ENCODE measurements around the gene PARP6. TPM values are rescaled to one million over a fixed set of nuclear protein-coding genes. Genes with fewer than 3 reads are reported as not detected.

The PARP6 gene, protein sequence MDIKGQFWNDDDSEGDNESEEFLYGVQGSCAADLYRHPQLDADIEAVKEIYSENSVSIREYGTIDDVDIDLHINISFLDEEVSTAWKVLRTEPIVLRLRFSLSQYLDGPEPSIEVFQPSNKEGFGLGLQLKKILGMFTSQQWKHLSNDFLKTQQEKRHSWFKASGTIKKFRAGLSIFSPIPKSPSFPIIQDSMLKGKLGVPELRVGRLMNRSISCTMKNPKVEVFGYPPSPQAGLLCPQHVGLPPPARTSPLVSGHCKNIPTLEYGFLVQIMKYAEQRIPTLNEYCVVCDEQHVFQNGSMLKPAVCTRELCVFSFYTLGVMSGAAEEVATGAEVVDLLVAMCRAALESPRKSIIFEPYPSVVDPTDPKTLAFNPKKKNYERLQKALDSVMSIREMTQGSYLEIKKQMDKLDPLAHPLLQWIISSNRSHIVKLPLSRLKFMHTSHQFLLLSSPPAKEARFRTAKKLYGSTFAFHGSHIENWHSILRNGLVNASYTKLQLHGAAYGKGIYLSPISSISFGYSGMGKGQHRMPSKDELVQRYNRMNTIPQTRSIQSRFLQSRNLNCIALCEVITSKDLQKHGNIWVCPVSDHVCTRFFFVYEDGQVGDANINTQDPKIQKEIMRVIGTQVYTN
- 100 to 1,000 TPM in 2 of 4 donors, 10 to 100 TPM in 2; 87.4 to 128 (median 97.6) TPM for polyA plus RNA-seq (ENCODE audit: insufficient read length in 4 of 4)

DNA sequence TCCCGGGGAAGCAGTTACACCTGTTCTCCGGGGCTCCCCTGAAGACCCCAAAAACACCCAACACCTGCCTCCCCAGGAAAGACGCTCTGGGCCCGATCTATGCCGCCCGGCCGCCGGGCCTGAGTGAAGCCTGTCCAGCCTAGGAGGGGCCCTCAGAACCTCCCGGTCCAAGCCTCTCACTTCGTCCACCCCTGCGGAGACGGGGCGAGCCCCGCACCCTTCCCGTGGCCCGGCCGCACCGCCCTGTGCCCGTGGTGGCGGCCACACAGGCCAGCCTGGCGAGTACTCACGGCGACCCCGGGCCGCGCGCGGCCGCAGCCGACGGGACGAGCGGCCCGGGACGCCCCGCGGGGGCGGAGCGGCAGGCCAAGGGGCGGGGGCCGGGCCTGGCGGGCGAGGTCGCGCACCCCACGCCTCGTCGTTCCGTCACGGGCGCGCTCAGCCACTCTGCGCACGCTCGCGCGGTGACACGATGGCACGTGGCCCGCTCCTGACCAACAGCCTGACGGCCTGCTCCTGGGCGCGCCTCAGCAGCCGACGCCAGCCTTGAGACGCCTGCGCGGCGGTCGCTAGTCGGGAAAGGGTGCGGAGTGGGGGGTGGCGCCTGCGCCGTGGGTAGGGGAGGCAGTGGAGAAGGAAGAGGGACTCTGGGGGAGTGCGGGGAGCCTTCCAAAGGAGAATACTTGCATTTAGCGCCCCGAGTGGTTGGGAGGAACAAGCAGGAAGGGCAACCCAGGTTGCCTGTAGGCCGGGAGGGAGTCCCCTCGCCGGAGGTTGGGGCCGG, at the start of gene PARP6:
TSS of gene PARP6 (minus strand) at position 342 of the 784 bp plus-strand sequence. CDS start 5,077 bp downstream, outside the sequence.
- DNase-seq (ENCODE audit: low read depth in 4 of 4, low spot score in 3 of 4), result peak; percentile 92 to 95 (median 94)

DNA sequence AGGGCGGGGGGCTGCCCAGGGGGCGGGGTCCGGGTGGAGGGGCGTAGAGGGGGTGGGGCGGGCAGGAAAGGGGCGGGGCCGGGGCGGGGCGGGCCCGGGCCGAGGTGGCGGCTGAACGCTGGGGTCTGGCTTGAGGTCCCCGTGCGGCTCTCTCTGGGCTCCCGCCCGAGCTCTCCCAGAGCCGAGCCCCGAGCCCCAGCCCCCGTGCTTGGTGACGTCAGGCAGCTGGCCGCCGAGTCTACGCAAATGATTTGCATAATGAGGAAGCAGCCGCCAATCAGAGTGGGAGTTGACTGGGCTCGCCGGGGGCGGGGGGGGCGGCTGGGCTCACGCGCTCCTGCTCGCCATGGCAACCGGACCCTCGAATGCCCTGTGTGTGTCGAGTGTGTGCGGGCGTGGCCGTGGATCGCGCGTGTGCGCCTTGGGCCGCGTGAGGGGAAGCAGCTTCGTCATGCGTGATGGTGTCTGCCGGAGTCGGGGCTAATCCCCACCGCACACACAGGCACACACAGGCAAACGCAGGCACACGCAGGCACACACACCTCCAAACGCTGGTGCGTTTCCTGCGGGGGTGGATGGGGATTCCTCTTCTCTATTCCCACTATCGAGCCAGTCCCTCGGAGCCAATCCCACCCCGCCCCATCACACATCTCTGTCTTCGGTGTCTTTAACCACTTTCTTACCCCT, 47.8 kb upstream of the PARP6 start, which contains the start of gene CELF6:
TSS of gene CELF6 (minus strand) at position 173 of the 687 bp plus-strand sequence. CDS start 283 bp downstream, outside the sequence.
- DNase-seq (ENCODE audit: low read depth in 4 of 4, low spot score in 3 of 4), result peak; percentile 60 to 71 (median 68)

DNA sequence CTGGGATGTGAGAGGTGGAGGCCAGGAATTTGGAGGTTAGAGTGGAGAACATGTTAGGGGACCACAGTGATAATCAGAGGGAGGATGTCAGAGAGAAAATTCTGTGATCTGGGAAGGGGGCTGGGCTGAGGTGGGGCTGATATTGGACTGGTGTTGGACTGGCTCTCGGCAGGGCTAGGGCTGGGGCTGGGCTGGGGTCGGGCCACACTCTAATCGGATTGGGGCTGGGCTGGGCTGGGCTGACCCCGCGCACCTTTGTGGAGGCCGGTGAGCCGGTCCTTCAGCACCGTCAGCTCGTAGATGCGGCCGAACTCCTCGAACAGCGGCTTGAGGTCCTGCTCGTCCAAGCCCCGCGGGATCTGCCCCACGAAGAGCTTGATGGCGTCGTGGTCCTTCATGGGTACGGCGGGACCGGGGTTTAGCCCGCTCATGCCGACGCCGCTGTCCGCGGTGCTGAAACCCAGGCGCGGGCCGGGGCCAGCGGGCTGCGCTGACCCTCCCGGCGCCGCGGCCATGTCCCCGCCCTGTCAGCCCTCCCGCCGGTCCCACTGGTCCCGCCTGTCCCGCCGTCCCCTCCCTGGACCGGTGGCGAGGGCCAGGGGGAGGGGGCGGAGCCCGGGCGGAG, 47.1 kb upstream of the PARP6 start:
- peak; percentile 60 to 70 (median 68) for DNase-seq (ENCODE audit: low read depth in 4 of 4, low spot score in 3 of 4)

DNA sequence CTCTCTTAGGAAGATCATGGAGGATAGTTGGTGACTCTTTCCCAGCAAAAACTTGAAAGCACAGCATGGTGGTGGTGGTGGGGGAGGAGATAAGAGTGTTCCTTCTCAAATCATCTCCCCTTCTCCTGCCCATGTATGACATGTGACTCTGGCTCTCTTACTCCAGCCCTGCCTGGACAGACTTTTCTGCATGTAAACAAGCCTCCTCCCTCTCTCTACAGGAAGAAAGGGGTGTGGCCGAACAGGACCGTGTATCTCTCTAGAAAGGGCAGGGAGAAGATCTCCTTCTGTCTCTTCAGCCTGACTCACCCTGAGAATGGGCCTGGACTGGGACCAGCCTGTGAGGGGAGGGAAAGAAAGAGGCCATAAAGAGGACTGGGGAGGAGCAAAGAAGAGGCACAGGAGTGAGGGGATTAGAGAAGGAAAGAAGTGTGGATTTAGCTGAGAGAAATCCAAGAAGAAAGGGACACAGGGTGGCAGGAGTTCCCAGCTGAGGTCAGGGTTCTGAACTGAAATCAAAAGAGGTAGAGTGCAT, 46.1 kb upstream of the PARP6 start:
- DNase-seq (ENCODE audit: low read depth in 4 of 4, low spot score in 3 of 4), result no peak

DNA sequence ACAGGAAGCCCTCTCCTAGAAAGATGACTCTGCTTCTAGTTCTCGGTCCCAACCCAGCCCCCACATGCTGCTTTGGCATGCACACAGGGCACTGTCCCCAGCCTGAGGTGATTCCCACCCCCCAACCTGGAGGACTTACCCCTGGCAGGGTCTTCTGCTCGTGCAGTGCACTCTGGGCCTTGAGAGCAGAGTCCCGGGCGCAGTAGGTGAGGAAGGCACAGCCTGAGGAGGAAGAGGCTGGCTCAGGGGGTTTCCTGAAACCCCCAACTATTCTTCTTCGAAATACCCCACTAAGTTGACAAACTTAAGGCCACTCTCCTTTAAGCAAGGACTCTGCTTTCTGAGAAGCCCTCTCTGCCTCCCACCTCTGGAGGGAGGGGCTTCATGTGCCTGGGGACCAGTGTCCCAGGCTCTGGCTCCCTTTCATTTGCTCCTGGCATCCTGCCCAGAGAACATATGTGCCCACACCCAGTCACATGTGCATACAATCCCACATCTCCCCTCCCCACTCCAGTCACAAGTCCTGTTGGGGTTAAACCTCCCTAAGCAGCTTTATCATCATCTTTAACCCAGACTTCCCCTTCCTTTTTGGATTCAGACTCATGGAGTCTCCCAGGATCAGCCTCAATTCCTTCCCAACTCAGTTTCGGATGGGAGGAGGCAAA, 43.5 kb upstream of the PARP6 start:
- no peak for DNase-seq (ENCODE audit: low read depth in 4 of 4, low spot score in 3 of 4)

DNA sequence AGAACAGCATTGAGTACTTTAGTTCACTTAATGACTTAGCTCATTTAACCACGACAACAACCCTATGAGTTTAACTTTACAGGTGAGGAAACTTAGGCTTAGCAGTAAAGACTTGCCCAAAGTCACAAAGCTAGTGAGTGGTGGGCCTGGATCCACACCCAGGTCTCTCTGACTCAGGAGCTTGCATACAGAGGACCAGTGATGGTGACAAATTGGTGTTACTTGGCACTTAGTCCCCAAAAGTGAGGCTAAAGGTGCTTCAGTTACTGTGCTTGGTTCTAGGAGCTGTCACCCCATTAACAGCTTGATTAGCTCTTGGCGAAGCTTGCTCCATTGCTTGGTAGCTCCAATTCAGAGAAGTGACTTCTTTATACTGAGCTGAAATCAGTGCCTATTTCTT, 41.5 kb upstream of the PARP6 start:
- no peak for DNase-seq (ENCODE audit: low read depth in 4 of 4, low spot score in 3 of 4)

DNA sequence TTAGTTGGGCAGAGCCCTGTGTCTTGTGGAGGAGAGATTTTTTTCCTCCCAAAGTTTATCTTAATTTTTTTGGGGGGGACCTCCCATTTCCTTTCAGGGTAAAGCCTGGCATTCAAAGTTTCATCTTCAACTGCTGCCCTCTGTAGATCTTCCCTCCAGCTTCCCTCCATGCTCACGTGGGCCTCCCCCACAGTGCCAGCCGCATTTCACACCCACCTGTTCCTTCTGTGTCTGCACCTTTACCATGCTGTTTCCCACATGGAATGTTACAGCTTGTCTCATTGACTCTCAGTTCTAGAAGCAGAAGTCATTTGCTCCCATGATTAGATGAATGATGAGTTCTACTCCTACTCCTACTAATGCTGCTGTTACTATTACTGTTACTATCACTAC, 41.1 kb upstream of the PARP6 start:
- no peak for DNase-seq (ENCODE audit: low read depth in 4 of 4, low spot score in 3 of 4)

DNA sequence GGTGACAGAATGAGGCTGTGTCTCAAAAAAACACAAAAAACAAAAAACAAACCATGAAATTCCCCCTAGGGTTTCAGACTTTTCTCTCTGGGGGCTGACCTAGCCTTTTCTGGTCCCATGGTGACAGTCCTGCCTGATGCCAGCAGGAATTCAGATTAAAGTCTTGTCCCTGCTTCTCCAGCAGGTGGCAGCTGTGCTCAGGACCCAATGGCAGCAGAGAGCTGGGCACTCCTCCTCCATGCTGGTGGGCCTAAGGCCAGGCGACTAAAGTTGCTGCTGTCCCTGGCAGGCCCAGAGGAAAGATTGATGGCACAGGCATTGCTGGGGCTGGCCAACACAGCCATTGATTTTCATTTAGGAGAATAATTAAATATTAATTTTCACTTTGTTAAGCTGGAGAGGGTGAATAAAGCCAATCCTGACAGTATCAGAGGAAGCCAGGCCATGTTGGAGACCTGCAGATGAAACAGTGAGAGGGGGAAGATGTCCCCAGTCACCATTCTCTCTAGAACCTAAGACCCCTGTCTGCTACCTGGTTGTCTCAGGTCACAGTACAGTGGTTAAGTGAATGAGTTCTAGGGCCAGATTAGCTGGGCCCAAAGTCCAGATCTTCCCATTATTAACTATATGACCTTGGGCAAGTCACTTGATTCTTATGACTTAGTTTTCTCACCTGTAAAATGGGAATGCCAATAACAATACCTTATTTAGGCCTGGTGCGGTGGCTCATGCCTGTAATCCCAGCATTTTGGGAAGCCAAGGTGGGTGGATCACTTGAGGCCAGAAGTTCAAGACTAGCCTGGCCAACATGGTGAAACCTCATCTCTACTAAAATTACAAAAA, 40.5 kb upstream of the PARP6 start:
- peak in 2 of 4 donors; percentile 21 to 28 for DNase-seq (ENCODE audit: low read depth in 4 of 4, low spot score in 3 of 4)

DNA sequence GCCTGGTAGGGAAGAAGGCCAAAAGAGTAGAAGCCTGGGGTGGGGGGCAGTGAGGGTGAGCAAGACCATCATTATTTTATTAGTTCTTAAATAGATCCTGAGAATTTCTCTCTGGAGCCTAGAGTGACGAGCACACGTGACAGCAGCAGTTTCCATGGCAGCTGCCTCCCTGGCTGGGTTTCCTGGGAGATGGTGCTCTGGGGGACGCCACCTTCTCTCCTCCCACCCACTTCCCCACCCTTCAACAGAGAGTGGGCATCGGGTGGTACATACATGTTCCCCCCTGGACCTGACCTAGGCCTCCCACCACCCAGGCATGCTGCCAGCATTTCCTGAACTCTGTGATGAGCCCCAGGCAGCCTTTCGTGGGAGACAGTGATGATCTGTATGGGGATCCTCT, 34.7 kb upstream of the PARP6 start:
- no peak for DNase-seq (ENCODE audit: low read depth in 4 of 4, low spot score in 3 of 4)

DNA sequence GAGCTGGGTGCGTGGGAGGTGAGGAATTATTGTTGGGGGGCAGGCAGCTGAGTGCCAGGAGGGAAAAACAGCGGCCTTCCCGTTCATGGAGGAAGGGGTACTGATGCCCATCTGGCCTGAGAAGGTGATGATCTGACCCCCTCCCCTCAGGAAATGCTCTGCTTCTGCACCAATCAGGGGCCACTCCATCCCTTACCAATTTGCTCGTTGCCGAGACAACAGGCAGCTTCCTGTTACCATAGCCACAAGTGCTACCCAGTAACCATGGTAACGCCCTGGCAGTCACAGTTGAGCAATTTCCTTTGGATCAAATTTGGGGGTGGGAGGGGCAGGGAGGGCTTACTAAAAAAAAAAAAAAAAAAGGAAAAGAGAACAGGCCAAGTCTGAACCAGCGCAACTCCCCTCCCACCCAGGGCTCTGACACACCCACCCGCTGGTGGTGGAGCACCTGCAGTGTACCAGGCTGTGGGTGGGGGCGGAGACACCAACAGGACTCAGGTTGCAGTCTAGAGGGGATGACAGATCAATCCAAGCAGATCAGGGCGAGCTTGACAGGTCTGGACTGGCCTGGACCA, 33.9 kb upstream of the PARP6 start:
- DNase-seq (ENCODE audit: low read depth in 4 of 4, low spot score in 3 of 4), result no peak

DNA sequence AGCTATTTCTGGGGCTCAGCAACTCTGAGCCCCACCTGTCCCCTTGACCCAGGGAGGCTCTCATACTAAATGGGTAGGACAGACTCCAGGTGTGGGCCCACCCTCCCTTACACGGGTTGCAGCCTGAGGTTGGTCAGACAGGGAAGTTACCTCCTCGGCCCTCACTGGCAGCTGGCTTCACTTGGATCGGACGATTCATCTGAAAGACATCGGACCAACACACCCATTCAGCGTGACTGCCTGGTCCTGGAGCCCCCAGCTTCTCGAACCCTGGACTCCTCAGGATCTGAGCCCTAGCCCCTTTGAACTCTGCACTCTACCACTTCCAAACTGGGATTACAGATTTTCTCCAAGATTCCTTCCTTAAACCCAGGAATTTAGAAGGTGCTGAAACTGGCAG, 32.2 kb upstream of the PARP6 start:
- no peak for DNase-seq (ENCODE audit: low read depth in 4 of 4, low spot score in 3 of 4)

DNA sequence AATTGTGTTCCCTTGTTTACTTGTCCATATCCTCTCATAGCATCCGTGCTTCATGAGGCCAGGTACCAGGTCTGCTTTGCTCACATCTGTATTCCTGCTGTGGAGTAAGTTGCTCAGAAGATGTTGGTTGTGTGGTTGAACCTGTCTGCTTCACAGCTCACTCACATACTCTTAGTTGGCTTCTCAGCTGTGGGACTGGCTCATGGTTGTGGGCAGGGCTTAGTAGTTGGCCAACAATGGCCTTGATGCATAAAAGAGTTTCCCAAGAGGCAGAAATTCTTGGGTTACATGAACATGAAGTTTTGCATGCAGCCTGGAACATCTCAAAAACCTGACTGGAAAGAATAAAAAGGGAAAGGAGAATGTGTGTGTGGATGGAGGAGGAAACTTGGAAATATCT, 30.6 kb upstream of the PARP6 start:
- no peak for DNase-seq (ENCODE audit: low read depth in 4 of 4, low spot score in 3 of 4)

DNA sequence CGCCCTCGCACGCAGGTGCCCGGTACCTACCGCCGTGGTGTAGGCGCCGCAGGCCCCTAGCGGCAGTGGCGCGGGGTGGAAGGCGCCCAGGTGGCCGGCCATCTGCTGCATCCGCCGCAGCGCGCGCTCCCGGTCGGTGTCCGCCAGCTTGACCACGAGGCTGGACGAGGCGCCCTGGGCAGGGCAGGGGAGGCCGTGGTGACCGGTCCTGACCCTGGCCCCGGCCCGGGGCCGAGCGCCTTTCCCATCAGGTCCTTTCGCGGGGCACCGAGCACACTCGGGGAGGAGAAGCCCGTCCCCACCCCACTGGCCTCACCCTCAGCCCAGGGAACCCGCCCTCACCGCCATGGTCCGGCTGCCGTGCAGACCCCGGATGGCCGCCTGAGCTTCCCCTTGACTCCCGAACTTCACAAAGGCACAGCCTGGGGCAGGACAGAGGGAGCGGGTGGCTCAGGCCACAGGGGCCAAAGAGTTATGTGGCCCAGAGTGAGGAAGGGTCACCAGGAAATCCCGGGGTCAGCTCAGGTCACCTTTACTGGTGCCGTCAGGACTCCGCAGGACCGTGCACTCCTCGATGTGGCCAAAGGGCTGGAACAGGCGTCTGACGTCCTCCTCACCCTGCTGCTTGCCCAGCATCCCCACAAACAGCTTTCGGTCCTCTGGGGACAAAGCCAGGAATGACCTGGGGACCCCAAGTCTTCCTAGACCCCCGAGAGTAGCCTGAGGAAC, 17.4 kb upstream of the PARP6 start:
- no peak for DNase-seq (ENCODE audit: low read depth in 4 of 4, low spot score in 3 of 4)

DNA sequence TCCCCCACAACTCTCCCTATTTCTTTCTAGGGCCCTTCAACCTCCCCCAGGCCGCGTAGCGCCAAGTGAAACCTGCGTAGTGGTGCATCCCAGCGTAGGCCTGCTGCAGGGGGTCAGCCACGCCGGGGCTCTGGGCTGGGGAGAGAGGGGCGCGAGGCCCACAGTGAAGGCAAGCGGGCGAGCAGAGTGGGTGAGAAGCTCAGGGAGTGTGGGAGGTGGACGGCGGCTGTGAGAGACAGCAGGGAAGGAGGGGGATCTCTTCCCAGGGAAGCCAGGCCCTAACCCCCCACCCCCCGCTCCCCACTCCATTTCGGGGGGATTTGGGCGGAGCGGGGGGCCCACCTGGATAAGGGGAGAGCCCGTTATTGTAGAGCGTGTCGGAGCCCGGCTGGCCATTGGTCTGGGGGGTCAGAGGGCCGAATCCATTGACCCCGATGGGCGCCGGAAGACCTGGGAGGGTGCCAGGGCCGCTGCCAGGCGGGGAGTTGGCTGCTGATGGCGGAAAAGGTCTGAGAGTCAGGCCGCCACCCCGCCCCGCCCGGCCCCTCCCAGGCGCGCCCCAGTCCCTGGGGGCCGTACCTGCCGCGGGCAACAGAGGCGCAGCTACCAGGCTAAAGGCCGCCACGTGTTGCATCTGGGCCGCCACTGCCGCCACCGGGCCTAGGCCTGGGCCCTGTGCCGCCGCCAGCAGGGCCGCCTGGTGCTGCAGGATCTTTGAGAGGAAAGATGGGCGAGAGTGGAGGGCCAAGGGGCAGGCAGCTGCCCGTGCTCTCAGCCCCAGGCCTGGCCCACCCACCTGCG, 16.6 kb upstream of the PARP6 start:
- DNase-seq (ENCODE audit: low read depth in 4 of 4, low spot score in 3 of 4), result no peak

DNA sequence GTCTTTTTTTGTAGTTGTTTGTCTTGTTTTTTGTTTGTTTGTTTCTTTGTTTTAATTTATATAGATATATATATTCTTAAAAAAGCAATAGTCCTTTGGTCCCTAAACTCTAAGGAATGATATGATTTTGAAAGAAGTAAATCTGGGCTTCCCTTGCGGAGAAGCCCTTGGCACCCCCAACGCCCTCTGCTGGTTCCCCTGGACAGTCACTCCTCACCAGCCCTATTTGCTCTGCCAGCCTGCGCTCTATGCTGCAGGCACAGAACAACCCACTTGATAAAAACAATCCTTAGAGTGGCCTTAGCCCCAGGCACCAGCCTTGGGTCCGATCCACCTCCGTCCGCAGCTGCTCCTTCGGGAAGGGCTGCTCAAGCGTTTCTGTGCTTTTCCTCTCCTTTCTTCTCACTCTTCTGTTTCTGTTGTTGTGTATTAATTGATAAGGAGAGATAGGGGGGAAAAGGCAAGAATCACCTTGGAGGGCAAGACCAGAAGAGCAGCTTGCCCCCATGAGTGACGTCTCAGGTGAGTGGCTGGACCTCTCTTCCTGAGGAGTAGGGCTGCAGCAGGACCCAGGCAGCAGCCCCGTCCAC, 13.7 kb upstream of the PARP6 start:
- no peak for DNase-seq (ENCODE audit: low read depth in 4 of 4, low spot score in 3 of 4)

DNA sequence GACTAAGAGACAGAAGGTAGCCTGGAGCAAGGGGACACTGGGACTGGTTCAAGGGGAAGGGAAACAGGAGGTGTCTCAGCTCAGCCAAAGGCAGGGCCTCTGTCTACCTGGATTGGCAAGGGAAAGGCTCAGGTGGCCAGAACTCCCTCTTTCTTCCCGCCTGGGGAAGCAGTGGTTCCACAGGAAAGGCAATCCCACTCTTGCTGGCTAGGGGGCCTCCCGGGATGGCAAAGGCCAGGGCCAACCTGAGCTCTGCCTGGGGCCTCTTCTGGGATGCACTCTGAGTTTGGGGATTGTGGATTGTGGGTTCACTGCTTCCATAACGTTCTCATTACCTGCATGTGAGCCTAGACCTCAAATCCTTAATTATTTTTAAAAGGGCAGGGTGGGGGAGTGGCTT, 13.0 kb upstream of the PARP6 start:
- DNase-seq (ENCODE audit: low read depth in 4 of 4, low spot score in 3 of 4), result no peak

All from right renal pelvis (tissue), 4 donors.